GM12878 (cell line): Measurements from ENCODE around the gene TSPO. TPM values are rescaled to one million over a fixed set of nuclear protein-coding genes. Genes with fewer than 3 reads are reported as not detected.

Source experiments
- BHLHE40 ChIP-seq, 2 experiments: fragments of 450-650 bp in 1 of 2; IDR thresholded peaks; 2 replicates each; pipeline ENCODE4 v1.6.1; 2011 to 2017; ENCODE audit warnings: low read depth in 2 of 2, borderline replicate concordance in 1 of 2, improper control_type of control experiment in 1 of 2, low read length in 1 of 2, mild to moderate bottlenecking in 1 of 2
- CBFB ChIP-seq: IDR thresholded peaks from 2 replicates; pipeline ENCODE4 v1.6.1; 2016; ENCODE audit warnings: antibody characterized with exemption, low read depth
- CEBPB ChIP-seq, 2 experiments: fragments of 150-350 bp in 1 of 2; IDR thresholded peaks; 2 replicates each; pipeline ENCODE4 v1.6.1; 2012 to 2014; ENCODE audit warnings: low read depth in 2 of 2, low read length in 2 of 2, borderline replicate concordance in 1 of 2, inconsistent platforms in 1 of 2
- HDAC6 ChIP-seq: fragments of 200-600 bp; sonication (generic); IDR thresholded peaks from one replicate; pipeline ENCODE4 v1.8.0; 2017; ENCODE audit warnings: antibody characterized with exemption; ENCODE audit not compliant: unreplicated experiment
- HDGF ChIP-seq: fragments of 450-650 bp; IDR thresholded peaks from 2 replicates; pipeline ENCODE4 v1.6.1; 2016; ENCODE audit warnings: antibody characterized with exemption
- IKZF1 ChIP-seq: fragments of 450-650 bp; conservative IDR thresholded peaks from 2 replicates; pipeline ENCODE4 v1.6.1; 2017; ENCODE audit warnings: antibody characterized with exemption, mild to moderate bottlenecking
- IKZF2 ChIP-seq, 2 experiments: fragments of 450-650 bp; IDR thresholded peaks; 2 replicates each; pipeline ENCODE4 v1.6.1; 2017; ENCODE audit warnings: mild to moderate bottlenecking in 2 of 2, moderate library complexity in 2 of 2
- JUNB ChIP-seq: IDR thresholded peaks from 2 replicates; pipeline ENCODE4 v1.6.1; 2016; ENCODE audit warnings: antibody characterized with exemption, mild to moderate bottlenecking
- JUND ChIP-seq: IDR thresholded peaks from 2 replicates; pipeline ENCODE4 v1.6.1; 2012; ENCODE audit warnings: low read depth, mild to moderate bottlenecking, low read length, improper control_type of control experiment, moderate library complexity
- MEF2B ChIP-seq: fragments of 450-650 bp; IDR thresholded peaks from 2 replicates; pipeline ENCODE4 v1.6.1; 2018; ENCODE audit warnings: mild to moderate bottlenecking, moderate library complexity; ENCODE audit not compliant: partially characterized antibody, poor library complexity, severe bottlenecking
- MYC ChIP-seq: IDR thresholded peaks from 2 replicates; pipeline ENCODE4 v1.6.1; 2011; ENCODE audit warnings: mild to moderate bottlenecking, low read length, moderate library complexity, inconsistent platforms; ENCODE audit not compliant: insufficient read depth, insufficient replicate concordance, insufficient read length, severe bottlenecking
- NR2C1 ChIP-seq: fragments of 450-650 bp; IDR thresholded peaks from 2 replicates; pipeline ENCODE4 v1.6.1; 2017; ENCODE audit warnings: antibody characterized with exemption, mild to moderate bottlenecking, moderate library complexity
- RELA ChIP-seq: fragments of 450-650 bp; IDR thresholded peaks from 2 replicates; pipeline ENCODE4 v1.8.0; 2014; ENCODE audit warnings: borderline replicate concordance; ENCODE audit not compliant: partially characterized antibody
- SREBF1 ChIP-seq: IDR thresholded peaks from 2 replicates; pipeline ENCODE4 v1.6.1; 2012; ENCODE audit warnings: mild to moderate bottlenecking, low read length
- SRF ChIP-seq, 2 experiments: IDR thresholded peaks; 2 replicates each; pipeline ENCODE4 v1.6.1; 2011; ENCODE audit warnings: low read depth in 2 of 2, low read length in 2 of 2, mild to moderate bottlenecking in 1 of 2, moderate library complexity in 1 of 2
- TAF1 ChIP-seq: IDR thresholded peaks from 2 replicates; pipeline ENCODE4 v1.6.1; 2011; ENCODE audit warnings: mild to moderate bottlenecking, low read depth, low read length, borderline replicate concordance
- polyA plus RNA-seq, 11 experiments: library from polyadenylated mRNA; depleted of rRNA in 4 of 11; unstranded in 6 of 11; stranded (reverse) in 5 of 11; fragments of >200 nt; fragmentation: Nextera tagmentation in 4 of 11; fragmentation: Illumina TruSeq in 1 of 11; extraction: Ambion mirVana in 4 of 11; extraction: Trizol in 1 of 11; gene quantifications; 1 replicate in 1 of 11; 2 replicates in 10 of 11; pipeline versions ENCODE4 v1.2.1 to v1.2.3, GENCODE V29; 2011 to 2016; ENCODE audit warnings: inconsistent platforms in 2 of 11, missing spikeins in 2 of 11, low read depth in 1 of 11
- total RNA-seq, 4 experiments: library from RNA; depleted of rRNA in 3 of 4; stranded (reverse); fragments of >200 nt in 3 of 4; fragmentation: Illumina TruSeq in 1 of 4; extraction: Trizol in 1 of 4; gene quantifications; 2 replicates each; pipeline versions ENCODE4 v1.2.1 to v1.2.3, GENCODE V29; 2013 to 2021
- TF ChIP-seq, protein P1 (sequence below): fragments of 450-650 bp; IDR thresholded peaks from 2 replicates; pipeline ENCODE4 v1.6.1; 2014; ENCODE audit warnings: mild to moderate bottlenecking
- TF ChIP-seq, protein P2 (sequence below): IDR thresholded peaks from 2 replicates; pipeline ENCODE4 v1.6.1; 2012; ENCODE audit warnings: low read length, inconsistent platforms
- TF ChIP-seq, protein P3 (sequence below): IDR thresholded peaks from 2 replicates; pipeline ENCODE4 v1.6.1; 2012; ENCODE audit warnings: low read depth, low read length, improper control_type of control experiment
- TF ChIP-seq, protein P4 (sequence below): IDR thresholded peaks from 2 replicates; pipeline ENCODE4 v1.6.1; 2011; ENCODE audit warnings: low read depth, low read length, improper control_type of control experiment, borderline replicate concordance
- TF ChIP-seq, protein P5 (sequence below): fragments of 450-650 bp; IDR thresholded peaks from 2 replicates; pipeline ENCODE4 v1.6.1; 2016; ENCODE audit warnings: mild to moderate bottlenecking
- TF ChIP-seq, protein P6 (sequence below): fragments of 450-650 bp; IDR thresholded peaks from 2 replicates; pipeline ENCODE4 v1.6.1; 2018; ENCODE audit warnings: borderline replicate concordance, mild to moderate bottlenecking; ENCODE audit not compliant: partially characterized antibody

TSPO gene
- total and polyA plus RNA-seq, 10 of the 15 experiments (the other 5 are each of a cell fraction or from before 2014, with no cell fraction given) = 1.4 to 50.5 (median 18.8) TPM

DNA sequence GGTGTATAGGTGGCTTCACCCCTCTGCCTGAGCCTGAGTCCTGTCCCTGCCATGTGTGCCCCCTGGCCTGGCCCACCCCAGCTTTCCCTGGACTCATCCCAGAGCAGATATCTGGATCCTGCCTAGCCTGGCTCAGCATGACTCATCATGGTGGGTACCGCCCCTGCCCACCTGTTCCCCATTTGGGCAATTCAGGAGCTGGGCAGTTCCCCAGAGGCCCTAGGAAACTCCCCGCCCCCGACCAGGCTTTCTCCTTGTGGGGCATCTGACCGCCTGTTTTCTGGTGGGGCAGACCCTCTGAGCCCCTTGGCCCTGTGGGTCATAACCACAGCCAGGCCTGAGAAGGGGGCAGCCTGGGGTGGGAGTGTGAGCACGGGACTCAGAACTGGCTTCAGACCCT, 4.4 kb downstream of the TSPO start (continued):
- TF ChIP-seq IKZF1 (peak; percentile 69), IKZF2 (IDR thresholded peaks at IDR 0.05) (peak in 1 of 2 experiments; percentile 29; a peak in 1 of 4 replicates), TAF1 (no peak), HDAC6 (no peak), HDGF (no peak), MYC (no peak), SRF (IDR thresholded peaks at IDR 0.05; ENCODE audit: low read depth in 2 of 2, low read length in 2 of 2) (no peak), RELA (peak; percentile 65), MEF2B (peak; percentile 80), CEBPB (IDR thresholded peaks at IDR 0.05; ENCODE audit: borderline replicate concordance in 1 of 2, low read depth in 2 of 2, low read length in 2 of 2) (no peak), SREBF1 (no peak), CBFB (no peak), JUND (no peak), BHLHE40 (IDR thresholded peaks at IDR 0.05; ENCODE audit: borderline replicate concordance in 1 of 2, low read depth in 2 of 2, low read length in 1 of 2) (peak in 1 of 2 experiments; percentile 24; a peak in 2 of 4 replicates), NR2C1 (no peak), JUNB (no peak)
- TF ChIP-seq, protein P1, sequence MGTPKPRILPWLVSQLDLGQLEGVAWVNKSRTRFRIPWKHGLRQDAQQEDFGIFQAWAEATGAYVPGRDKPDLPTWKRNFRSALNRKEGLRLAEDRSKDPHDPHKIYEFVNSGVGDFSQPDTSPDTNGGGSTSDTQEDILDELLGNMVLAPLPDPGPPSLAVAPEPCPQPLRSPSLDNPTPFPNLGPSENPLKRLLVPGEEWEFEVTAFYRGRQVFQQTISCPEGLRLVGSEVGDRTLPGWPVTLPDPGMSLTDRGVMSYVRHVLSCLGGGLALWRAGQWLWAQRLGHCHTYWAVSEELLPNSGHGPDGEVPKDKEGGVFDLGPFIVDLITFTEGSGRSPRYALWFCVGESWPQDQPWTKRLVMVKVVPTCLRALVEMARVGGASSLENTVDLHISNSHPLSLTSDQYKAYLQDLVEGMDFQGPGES = no peak
- TF ChIP-seq, protein P2, sequence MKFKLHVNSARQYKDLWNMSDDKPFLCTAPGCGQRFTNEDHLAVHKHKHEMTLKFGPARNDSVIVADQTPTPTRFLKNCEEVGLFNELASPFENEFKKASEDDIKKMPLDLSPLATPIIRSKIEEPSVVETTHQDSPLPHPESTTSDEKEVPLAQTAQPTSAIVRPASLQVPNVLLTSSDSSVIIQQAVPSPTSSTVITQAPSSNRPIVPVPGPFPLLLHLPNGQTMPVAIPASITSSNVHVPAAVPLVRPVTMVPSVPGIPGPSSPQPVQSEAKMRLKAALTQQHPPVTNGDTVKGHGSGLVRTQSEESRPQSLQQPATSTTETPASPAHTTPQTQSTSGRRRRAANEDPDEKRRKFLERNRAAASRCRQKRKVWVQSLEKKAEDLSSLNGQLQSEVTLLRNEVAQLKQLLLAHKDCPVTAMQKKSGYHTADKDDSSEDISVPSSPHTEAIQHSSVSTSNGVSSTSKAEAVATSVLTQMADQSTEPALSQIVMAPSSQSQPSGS = no peak
- TF ChIP-seq, protein P3, sequence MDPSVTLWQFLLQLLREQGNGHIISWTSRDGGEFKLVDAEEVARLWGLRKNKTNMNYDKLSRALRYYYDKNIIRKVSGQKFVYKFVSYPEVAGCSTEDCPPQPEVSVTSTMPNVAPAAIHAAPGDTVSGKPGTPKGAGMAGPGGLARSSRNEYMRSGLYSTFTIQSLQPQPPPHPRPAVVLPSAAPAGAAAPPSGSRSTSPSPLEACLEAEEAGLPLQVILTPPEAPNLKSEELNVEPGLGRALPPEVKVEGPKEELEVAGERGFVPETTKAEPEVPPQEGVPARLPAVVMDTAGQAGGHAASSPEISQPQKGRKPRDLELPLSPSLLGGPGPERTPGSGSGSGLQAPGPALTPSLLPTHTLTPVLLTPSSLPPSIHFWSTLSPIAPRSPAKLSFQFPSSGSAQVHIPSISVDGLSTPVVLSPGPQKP = no peak
- TF ChIP-seq, protein P4, sequence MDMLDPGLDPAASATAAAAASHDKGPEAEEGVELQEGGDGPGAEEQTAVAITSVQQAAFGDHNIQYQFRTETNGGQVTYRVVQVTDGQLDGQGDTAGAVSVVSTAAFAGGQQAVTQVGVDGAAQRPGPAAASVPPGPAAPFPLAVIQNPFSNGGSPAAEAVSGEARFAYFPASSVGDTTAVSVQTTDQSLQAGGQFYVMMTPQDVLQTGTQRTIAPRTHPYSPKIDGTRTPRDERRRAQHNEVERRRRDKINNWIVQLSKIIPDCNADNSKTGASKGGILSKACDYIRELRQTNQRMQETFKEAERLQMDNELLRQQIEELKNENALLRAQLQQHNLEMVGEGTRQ = no peak
- TF ChIP-seq, protein P5, sequence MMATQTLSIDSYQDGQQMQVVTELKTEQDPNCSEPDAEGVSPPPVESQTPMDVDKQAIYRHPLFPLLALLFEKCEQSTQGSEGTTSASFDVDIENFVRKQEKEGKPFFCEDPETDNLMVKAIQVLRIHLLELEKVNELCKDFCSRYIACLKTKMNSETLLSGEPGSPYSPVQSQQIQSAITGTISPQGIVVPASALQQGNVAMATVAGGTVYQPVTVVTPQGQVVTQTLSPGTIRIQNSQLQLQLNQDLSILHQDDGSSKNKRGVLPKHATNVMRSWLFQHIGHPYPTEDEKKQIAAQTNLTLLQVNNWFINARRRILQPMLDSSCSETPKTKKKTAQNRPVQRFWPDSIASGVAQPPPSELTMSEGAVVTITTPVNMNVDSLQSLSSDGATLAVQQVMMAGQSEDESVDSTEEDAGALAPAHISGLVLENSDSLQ = no peak
- TF ChIP-seq, protein P6, sequence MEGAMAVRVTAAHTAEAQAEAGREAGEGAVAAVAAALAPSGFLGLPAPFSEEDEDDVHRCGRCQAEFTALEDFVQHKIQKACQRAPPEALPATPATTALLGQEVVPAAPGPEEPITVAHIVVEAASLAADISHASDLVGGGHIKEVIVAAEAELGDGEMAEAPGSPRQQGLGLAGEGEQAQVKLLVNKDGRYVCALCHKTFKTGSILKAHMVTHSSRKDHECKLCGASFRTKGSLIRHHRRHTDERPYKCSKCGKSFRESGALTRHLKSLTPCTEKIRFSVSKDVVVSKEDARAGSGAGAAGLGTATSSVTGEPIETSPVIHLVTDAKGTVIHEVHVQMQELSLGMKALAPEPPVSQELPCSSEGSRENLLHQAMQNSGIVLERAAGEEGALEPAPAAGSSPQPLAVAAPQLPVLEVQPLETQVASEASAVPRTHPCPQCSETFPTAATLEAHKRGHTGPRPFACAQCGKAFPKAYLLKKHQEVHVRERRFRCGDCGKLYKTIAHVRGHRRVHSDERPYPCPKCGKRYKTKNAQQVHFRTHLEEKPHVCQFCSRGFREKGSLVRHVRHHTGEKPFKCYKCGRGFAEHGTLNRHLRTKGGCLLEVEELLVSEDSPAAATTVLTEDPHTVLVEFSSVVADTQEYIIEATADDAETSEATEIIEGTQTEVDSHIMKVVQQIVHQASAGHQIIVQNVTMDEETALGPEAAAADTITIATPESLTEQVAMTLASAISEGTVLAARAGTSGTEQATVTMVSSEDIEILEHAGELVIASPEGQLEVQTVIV = no peak
